GM20431 (cell line): Measurements from ENCODE around the gene RLF.

ENCODE experiments used
- in situ Hi-C: fragments of 300-500 bp; cut with MseI, MboI; formaldehyde crosslinking; loops from one replicate; pipeline ENCODE4 v1.15.0; 2020; ENCODE audit warnings: low sequenced_read_pairs; ENCODE audit not compliant: unreplicated experiment

The RLF gene

DNA sequence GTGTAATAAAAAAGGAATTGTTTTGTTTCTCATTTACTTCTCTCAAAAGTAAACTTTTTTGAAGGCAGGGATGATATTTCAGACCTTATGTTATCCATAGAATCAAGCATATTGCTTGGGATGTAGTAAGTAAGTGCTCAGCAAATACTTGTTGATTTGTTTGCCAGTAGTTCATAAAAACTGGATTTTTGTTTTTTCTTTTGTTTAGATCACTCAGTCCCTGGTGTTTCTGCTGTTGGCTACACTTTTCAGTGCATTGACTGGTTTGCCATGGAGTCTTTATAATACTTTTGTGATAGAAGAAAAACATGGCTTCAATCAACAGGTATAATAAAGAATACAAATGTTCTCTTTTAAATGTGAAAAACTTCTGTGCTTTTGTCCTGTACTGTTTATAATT is 107.0 kb downstream of the RLF start:
- in situ Hi-C loops: no loop called here

GRCh38 chr1:40270152-40270834 is 109.1 kb downstream of the RLF start:
- in situ Hi-C loops: no loop called here

DNA sequence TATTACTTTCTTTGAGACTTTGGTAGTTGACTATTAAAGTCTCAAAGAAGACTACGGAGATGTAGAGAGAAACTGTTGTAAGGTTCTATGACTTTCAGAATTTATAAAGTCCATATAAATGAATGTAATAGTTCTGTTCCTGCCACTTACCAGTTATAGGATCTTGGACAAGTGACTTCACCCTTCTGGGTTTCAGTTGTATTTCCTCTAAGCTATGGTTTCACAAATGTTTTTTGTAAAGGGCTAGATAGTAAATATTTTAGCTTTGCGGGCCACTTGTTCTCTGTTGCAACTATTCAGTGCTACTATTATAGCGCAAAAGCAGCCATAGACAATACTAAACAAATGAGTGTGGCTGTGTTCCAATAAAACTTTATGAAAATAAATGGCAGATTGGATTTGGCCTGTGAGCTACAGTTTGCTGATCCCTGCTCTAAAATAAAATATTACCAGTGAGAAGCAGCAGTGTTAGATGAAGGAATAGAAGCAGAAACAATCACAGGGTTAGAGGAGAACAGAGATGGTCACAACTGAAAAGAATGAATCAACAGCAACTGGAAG is 111.5 kb downstream of the RLF start:
- in situ Hi-C loops: no loop called here

DNA sequence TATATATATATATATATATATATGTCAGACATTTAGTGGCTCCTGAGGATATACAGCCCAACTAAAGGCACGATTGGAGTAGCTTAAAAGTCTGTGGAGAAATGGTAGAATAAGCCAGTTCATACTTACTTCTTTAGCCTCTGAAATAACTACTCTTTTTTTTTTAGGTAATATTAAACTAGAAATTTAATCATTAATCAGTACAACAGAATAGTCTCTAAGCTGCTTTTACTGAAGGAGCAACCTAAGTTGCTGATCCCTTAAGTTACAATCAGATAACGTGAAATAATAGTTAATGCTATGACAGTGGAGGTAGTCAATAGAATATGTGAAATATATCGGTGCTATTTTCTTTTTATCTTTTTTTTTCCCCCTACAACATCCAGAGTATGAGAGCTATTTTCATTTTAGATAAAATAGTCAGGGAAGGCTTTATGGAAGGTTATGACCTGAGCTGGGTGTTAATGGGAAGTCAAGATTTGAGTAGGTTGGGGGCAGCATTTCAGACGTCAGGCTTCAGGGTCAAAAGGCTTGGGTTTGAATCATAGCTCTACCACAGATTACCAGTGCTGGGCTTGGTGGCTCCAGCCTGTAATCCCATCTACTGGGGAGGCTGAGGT is 112.5 kb downstream of the RLF start:
- in situ Hi-C loops: no loop called here

DNA sequence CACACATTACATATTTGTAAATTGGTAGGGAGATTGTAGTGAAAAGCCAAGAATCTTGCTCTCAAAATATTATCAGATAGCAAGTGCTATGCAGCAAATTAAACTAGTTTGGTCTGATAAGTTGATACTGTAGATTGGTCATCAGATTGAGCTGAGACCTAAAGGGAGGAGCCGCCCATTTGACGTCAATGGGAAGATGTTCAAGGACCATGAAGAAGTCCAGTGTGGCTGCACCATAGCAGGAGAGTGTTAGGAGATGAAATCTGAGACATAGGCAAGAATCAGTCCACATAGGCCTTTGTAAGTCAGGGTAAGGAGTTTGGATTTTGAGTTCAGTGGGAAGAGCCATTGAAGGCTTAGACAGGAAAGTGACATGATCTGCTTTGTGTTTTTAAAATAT is 113.1 kb downstream of the RLF start:
- in situ Hi-C loops: no loop called here

DNA sequence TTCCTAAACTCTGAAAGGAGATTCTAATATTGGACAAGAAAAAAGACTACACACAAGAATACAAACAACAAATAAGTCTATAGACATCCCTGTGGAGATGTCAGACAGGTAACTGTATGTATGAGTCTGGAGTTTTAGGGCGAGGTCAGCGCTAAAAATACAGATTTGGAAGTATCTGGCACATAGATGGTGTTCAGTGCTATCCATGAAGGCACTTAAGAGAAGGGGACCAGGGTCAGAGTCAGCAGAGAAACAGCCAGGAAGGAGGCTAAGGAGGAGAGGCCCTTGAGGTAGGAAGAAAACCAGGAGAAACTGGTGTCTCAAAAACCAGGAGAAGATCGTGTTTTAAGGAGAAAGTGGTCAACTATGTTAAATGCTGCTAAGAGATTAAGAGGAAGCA is 114.9 kb downstream of the RLF start:
- in situ Hi-C loops: no loop called here

DNA sequence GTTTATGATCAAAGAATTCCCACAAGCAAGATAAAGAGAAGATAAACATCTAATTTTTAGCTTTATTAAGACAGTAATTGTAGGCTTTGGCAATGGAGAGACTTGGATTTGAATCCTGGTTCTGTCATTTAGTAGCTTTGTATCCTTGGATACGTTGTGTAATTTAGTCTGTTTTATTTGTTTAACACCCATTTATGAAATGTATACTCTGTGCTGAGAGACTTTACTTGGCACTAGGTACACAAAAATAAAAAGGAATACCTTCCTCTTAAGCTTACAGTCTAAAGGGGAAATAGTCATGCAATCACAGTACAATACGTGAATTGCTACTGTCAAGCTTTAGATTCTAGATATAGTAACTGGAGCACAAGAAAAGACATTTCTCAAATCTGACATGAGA is 120.7 kb downstream of the RLF start:
- in situ Hi-C loops: no loop called here
